ENCODE measurements around the gene PPP2R2D.

Gene PPP2R2D

GRCh38 chr10:131926743-131927595 is 26.2 kb downstream of the PPP2R2D start:
- H3K4me3 ChIP-seq: no peak overlapping the region
- H3K27me3 ChIP-seq (ENCODE audit: low read depth): no peaks in the 10 kb centered on the region
- in situ Hi-C loops (cut with MboI; ENCODE audit: low sequenced_read_pairs): no loop called here
- H3K9me3 ChIP-seq: peaks cover 12% of the 10 kb centered on the region
- no peak for DNase-seq (ENCODE audit: low spot score in 2 of 2)
- no peaks in the 10 kb centered on the region; the same call in none of the 2 replicates for H3K36me3 ChIP-seq (replicated peaks)
- H3K4me1 ChIP-seq: peaks cover 2% of the 10 kb centered on the region

- no peaks in the 10 kb centered on the region for H3K4me1 ChIP-seq
- DNase-seq (ENCODE audit: low spot score in 2 of 2): no peak
- no peaks in the 10 kb centered on the region; the same call in 1 of the 2 replicates for H3K36me3 ChIP-seq (replicated peaks)
- H3K27me3 ChIP-seq (ENCODE audit: low read depth): no peaks in the 10 kb centered on the region
- peaks cover 12% of the 10 kb centered on the region for H3K9me3 ChIP-seq
- in situ Hi-C loops (cut with MboI; ENCODE audit: low sequenced_read_pairs): no loop called here
- no peak overlapping the region for H3K4me3 ChIP-seq
Measured at GRCh38 chr10:131928248-131929095, 27.7 kb downstream of the PPP2R2D start.

- H3K4me1 ChIP-seq: no peaks in the 10 kb centered on the region
- H3K27me3 ChIP-seq (ENCODE audit: low read depth): no peaks in the 10 kb centered on the region
- no peak for DNase-seq (ENCODE audit: low spot score in 2 of 2)
- no peak overlapping the region for H3K4me3 ChIP-seq
- H3K36me3 ChIP-seq (replicated peaks): no peaks in the 10 kb centered on the region; the same call in 1 of the 2 replicates
- in situ Hi-C loops (cut with MboI; ENCODE audit: low sequenced_read_pairs): no loop called here
- peaks cover 12% of the 10 kb centered on the region for H3K9me3 ChIP-seq
Measured at GRCh38 chr10:131929122-131929845, 28.5 kb downstream of the PPP2R2D start.

- in situ Hi-C loops (cut with MboI; ENCODE audit: low sequenced_read_pairs): no loop called here
- Histone ChIP-seq H3K4me3 (no peak overlapping the region), H3K9me3 (peaks cover 4% of the 10 kb centered on the region), H3K27me3 (ENCODE audit: low read depth) (no peaks in the 10 kb centered on the region), H3K36me3 (replicated peaks) (no peaks in the 10 kb centered on the region; the same call in none of the 2 replicates), H3K4me1 (no peaks in the 10 kb centered on the region)
- no peak for DNase-seq (ENCODE audit: low spot score in 2 of 2)
Measured at GRCh38 chr10:131930150-131930549, 29.3 kb downstream of the PPP2R2D start.

GRCh38 chr10:131930586-131931330 is 29.9 kb downstream of the PPP2R2D start:
- Histone ChIP-seq H3K4me1 (no peaks in the 10 kb centered on the region), H3K36me3 (replicated peaks) (no peaks in the 10 kb centered on the region; the same call in none of the 2 replicates), H3K27me3 (ENCODE audit: low read depth) (no peaks in the 10 kb centered on the region), H3K9me3 (no peaks in the 10 kb centered on the region; the same call in 1 of the 2 replicates), H3K4me3 (no peak overlapping the region)
- in situ Hi-C loops (cut with MboI; ENCODE audit: low sequenced_read_pairs): no loop called here
- DNase-seq (ENCODE audit: low spot score in 2 of 2): no peak

GRCh38 chr10:131931981-131932380 is 31.2 kb downstream of the PPP2R2D start:
- Histone ChIP-seq H3K36me3 (replicated peaks) (peaks cover 6% of the 10 kb centered on the region), H3K4me1 (no peaks in the 10 kb centered on the region), H3K27me3 (ENCODE audit: low read depth) (no peaks in the 10 kb centered on the region), H3K9me3 (no peaks in the 10 kb centered on the region), H3K4me3 (no peak overlapping the region)
- no peak for DNase-seq (ENCODE audit: low spot score in 2 of 2)
- in situ Hi-C loops (cut with MboI; ENCODE audit: low sequenced_read_pairs): no loop called here

GRCh38 chr10:131933016-131933695 is 32.3 kb downstream of the PPP2R2D start:
- Histone ChIP-seq H3K27me3 (ENCODE audit: low read depth) (no peaks in the 10 kb centered on the region), H3K9me3 (no peaks in the 10 kb centered on the region), H3K36me3 (replicated peaks) (peaks cover 12% of the 10 kb centered on the region), H3K4me1 (no peaks in the 10 kb centered on the region), H3K4me3 (no peak overlapping the region)
- in situ Hi-C loops (cut with MboI; ENCODE audit: low sequenced_read_pairs): no loop called here
- no peak for DNase-seq (ENCODE audit: low spot score in 2 of 2)

GRCh38 chr10:131933696-131934086 is 32.9 kb downstream of the PPP2R2D start:
- H3K4me1 ChIP-seq: no peaks in the 10 kb centered on the region
- H3K27me3 ChIP-seq (ENCODE audit: low read depth): no peaks in the 10 kb centered on the region
- H3K9me3 ChIP-seq: no peaks in the 10 kb centered on the region
- in situ Hi-C loops (cut with MboI; ENCODE audit: low sequenced_read_pairs): no loop called here
- peaks cover 17% of the 10 kb centered on the region for H3K36me3 ChIP-seq (replicated peaks)
- DNase-seq (ENCODE audit: low spot score in 2 of 2): no peak
- no peak overlapping the region for H3K4me3 ChIP-seq

GRCh38 chr10:131934769-131935168 is 34.0 kb downstream of the PPP2R2D start:
- no peak for DNase-seq (ENCODE audit: low spot score in 2 of 2)

GRCh38 chr10:131935260-131935659 is 34.5 kb downstream of the PPP2R2D start:
- Histone ChIP-seq H3K4me3 (no peak overlapping the region), H3K4me1 (no peaks in the 10 kb centered on the region), H3K27me3 (ENCODE audit: low read depth) (no peaks in the 10 kb centered on the region), H3K9me3 (no peaks in the 10 kb centered on the region), H3K36me3 (replicated peaks) (peaks cover 22% of the 10 kb centered on the region)
- DNase-seq (ENCODE audit: low spot score in 2 of 2): no peak
- in situ Hi-C loops (cut with MboI; ENCODE audit: low sequenced_read_pairs): no loop called here

More at GRCh38 chr10:131934769-131935168, 34.0 kb downstream of the PPP2R2D start:
- in situ Hi-C loops (cut with MboI; ENCODE audit: low sequenced_read_pairs): no loop called here
- Histone ChIP-seq H3K4me1 (no peaks in the 10 kb centered on the region), H3K27me3 (ENCODE audit: low read depth) (no peaks in the 10 kb centered on the region), H3K9me3 (no peaks in the 10 kb centered on the region), H3K4me3 (no peak overlapping the region), H3K36me3 (replicated peaks) (peaks cover 18% of the 10 kb centered on the region)

- H3K4me1 ChIP-seq: no peaks in the 10 kb centered on the region
- H3K27me3 ChIP-seq (ENCODE audit: low read depth): no peaks in the 10 kb centered on the region
- no peaks in the 10 kb centered on the region for H3K9me3 ChIP-seq
- in situ Hi-C loops (cut with MboI; ENCODE audit: low sequenced_read_pairs): no loop called here
- H3K4me3 ChIP-seq: no peak overlapping the region
- DNase-seq (ENCODE audit: low spot score in 2 of 2): no peak
- H3K36me3 ChIP-seq (replicated peaks): peaks cover 32% of the 10 kb centered on the region
Measured at GRCh38 chr10:131936294-131936693, 35.5 kb downstream of the PPP2R2D start.

- in situ Hi-C loops (cut with MboI; ENCODE audit: low sequenced_read_pairs): no loop called here
- H3K4me3 ChIP-seq: no peak overlapping the region
- H3K4me1 ChIP-seq: no peaks in the 10 kb centered on the region
- H3K36me3 ChIP-seq (replicated peaks): peaks cover 36% of the 10 kb centered on the region
- no peaks in the 10 kb centered on the region for H3K9me3 ChIP-seq
- no peaks in the 10 kb centered on the region for H3K27me3 ChIP-seq (ENCODE audit: low read depth)
- no peak for DNase-seq (ENCODE audit: low spot score in 2 of 2)
Measured at GRCh38 chr10:131936736-131937135, 35.9 kb downstream of the PPP2R2D start.
